Lower leg skin (tissue), 3 donors: ENCODE results near the gene UBE2E2.

ENCODE experiments used
- CTCF ChIP-seq, 3 donors: fragments of 450-650 bp; IDR thresholded peaks; one replicate each; pipeline ENCODE4 v1.5.1; 2016; ENCODE audit warnings: antibody characterized with exemption in 3 of 3, mild to moderate bottlenecking in 3 of 3, moderate library complexity in 2 of 3
- POLR2A ChIP-seq, 2 donors: fragments of 450-650 bp; IDR thresholded peaks; one replicate each; pipeline ENCODE4 v1.6.1; 2016 to 2017; ENCODE audit warnings: antibody characterized with exemption in 2 of 2, mild to moderate bottlenecking in 1 of 2, moderate library complexity in 1 of 2

- no peak for TF ChIP-seq CTCF (IDR thresholded peaks at IDR 0.05)
- no peak for TF ChIP-seq POLR2A (IDR thresholded peaks at IDR 0.05)
Measured at GRCh38 chr3:23277688-23278087, 74.6 kb downstream of the UBE2E2 start.
